GM23248 (cell line): Measurements from ENCODE around the gene NKAIN2.

ENCODE experiments used
- EZH2 ChIP-seq: fragments of 200-600 bp; sonication (generic); IDR thresholded peaks from 2 replicates; pipeline ENCODE4 v1.6.1; 2018; ENCODE audit warnings: antibody characterized with exemption, mild to moderate bottlenecking; ENCODE audit not compliant: insufficient read depth, poor library complexity, severe bottlenecking
- EZH2phosphoT487 ChIP-seq: fragments of 200-600 bp; sonication (generic); IDR thresholded peaks from 2 replicates; pipeline ENCODE4 v1.6.1; 2018; ENCODE audit warnings: antibody characterized with exemption, moderate library complexity, mild to moderate bottlenecking, low read depth; ENCODE audit not compliant: insufficient read depth

GRCh38 chr6:124823240-124824111 lies 1019.8 kb downstream of the NKAIN2 start:
- TF ChIP-seq EZH2 (no peak), EZH2phosphoT487 (no peak)
